K562 (cell line): Measurements from ENCODE around the gene NFATC1. TPM values are rescaled to one million over a fixed set of nuclear protein-coding genes. Genes with fewer than 3 reads are reported as not detected.

ENCODE experiments used
- ZNF318 ChIP-seq, 2 experiments: fragments of 450-650 bp; IDR thresholded peaks; 2 replicates each; pipeline ENCODE4 v1.6.1; 2016; ENCODE audit warnings: mild to moderate bottlenecking in 2 of 2, borderline replicate concordance in 1 of 2, low read depth in 1 of 2, moderate library complexity in 1 of 2
- ZNF583 ChIP-seq: fragments of 250-450 bp; sonication (Bioruptor Pico); IDR thresholded peaks from 2 replicates; pipeline ENCODE4 v1.4.0; 2020
- polyA plus RNA-seq, 8 experiments: library from polyadenylated mRNA; depleted of rRNA in 4 of 8; stranded (reverse) in 5 of 8; unstranded in 3 of 8; fragments of >200 nt; fragmentation: Nextera tagmentation in 2 of 8; fragmentation: Illumina TruSeq in 1 of 8; extraction: Ambion mirVana in 2 of 8; extraction: Trizol in 1 of 8; gene quantifications; 2 replicates each; pipeline versions ENCODE4 v1.2.1 to v1.2.3, GENCODE V29; 2011 to 2014; ENCODE audit warnings: inconsistent platforms in 1 of 8, missing spikeins in 1 of 8
- total RNA-seq, 7 experiments: library from RNA; depleted of rRNA in 6 of 7; stranded (reverse); fragments of >200 nt in 6 of 7; fragmentation: Illumina TruSeq in 2 of 7; extraction: Trizol in 2 of 7; gene quantifications; 2 replicates each; pipeline versions ENCODE4 v1.2.1 to v1.2.3, GENCODE V29; 2011 to 2021; ENCODE audit warnings: low replicate concordance in 1 of 7

Gene NFATC1
- total and polyA plus RNA-seq, 9 of the 15 experiments (the other 6 are each of a cell fraction or from before 2014, with no cell fraction given) = 1.1 to 16.4 (median 2.5) TPM

GRCh38 chr18:79450289-79451080 is 54.8 kb downstream of the NFATC1 start (continued):
- TF ChIP-seq ZNF318 (IDR thresholded peaks at IDR 0.05; ENCODE audit: borderline replicate concordance in 1 of 2, low read depth in 1 of 2) = no peak
- no peak for TF ChIP-seq ZNF583 (CRISPR knock-in tag)
